GM19324 (cell line): ENCODE data around the gene IFT57.

Experiments
- ATAC-seq: cut with Tn5 transposase; IDR thresholded peaks from one replicate; pipeline ENCODE4 v1.9.1; 2021; ENCODE audit warnings: mild to moderate bottlenecking, moderate library complexity; ENCODE audit not compliant: unreplicated experiment, low FRiP score

Gene IFT57

DNA sequence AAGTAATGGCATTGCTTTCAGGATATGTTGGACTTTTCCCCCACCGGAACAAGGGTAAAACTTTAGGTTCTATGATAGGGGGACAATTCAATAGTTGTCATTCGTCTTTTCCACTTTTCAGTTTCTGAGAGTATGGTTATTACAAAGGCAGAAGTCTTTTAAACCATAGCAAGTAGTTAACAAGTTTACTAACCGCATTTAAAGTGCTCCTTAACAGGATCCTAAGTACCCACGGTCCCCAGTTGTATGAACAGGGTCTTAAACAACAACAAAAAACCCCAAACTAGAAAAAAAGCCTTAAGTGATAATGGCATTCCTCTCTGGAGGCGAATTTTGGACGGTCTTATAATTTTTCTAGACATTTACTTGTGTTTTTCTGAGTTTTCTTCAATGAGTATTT is 831 bp downstream of the IFT57 start:
- no peak for ATAC-seq

DNA sequence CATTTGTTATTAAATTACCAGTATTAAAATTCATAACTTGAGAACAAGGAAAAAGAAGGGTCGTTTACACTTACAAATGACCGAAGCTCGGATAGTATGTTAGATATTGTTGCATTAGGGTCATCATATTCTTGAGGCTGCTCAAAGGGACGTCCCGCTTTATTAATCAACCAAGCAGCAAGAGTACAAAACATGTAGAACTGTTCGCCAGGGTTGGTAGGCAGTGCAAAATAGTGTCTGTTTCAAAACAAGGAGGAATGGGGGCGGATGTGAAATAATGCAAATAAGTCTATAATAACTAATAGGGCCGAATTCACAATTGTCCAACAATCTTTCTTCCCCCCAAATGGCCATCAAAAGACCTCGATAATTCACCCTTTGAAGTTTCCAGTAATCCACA is 2.9 kb downstream of the IFT57 start:
- ATAC-seq = no peak

DNA sequence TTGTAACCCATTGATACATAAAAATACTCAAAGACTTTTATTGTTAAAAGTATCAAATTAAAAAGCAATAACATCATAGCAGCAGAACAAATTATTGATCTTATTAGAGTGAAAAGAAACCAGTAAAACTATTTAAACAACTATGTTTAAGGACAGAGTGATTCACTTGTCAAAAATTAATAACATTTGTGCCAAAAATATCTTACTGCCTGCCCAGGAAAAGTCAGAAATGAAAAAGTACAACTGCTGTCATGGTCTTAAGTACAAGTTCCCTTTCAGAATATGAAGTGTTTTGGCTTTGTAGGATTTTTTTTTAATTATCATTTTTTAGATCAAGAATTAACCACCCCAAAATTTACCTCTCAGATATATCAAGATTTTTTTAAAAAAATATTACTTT is 3.4 kb downstream of the IFT57 start:
- ATAC-seq = no peak

DNA sequence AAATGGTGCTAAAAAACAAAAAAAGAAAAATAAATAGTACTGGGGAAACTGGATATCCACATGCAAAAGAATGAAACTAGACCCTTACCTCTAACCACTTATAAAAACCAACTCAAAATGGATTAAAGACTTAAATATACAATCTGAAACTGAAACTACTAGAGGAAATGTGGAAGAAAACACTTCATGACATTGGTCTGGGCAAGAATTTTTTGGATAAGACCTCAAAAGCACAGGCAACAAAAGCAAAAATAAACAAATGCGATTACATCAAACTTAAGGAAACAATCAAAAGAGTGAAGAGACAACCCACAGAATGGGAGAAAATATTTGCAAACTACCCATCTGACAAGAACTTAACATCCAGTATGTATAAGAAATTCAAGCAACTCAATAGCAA is 6.4 kb downstream of the IFT57 start:
- no peak for ATAC-seq

DNA sequence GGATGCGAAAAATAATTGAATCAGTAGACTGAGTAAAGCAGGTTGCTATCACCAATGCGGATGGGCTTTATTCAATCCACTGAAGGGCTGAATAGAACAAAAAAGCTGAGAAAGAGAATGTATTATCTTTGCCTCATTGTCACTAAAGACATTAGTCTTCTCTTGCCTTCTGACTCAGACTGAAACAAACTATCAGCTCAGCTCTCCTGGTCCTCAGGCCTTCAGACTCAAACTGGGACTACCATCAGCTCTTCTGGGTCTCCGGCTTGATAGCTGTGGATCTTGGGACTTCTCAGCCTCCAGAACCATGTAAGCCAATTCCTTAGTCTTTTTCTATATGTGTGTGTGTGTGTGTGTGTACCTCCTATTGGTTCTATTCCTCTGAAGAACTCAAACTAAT is 12.6 kb downstream of the IFT57 start:
- no peak for ATAC-seq

DNA sequence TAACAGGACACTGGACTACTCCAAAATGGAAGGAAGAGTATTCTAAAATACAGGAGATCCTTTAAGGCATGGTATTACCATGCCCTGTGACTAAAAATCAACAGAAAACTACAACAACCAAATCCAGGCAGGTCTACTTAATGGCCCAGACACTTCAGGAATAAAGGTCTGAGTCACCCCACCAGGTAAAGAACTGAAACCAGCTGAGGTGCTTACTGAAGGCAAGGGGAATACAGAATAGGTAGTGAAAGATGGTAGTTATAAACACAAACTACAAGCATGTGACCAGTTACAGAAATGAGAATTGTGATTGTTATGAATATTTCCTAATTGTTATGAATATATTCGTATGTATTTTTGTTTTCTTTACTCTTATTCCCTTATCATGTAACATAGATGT is 13.4 kb downstream of the IFT57 start:
- peak; percentile 65 for ATAC-seq

DNA sequence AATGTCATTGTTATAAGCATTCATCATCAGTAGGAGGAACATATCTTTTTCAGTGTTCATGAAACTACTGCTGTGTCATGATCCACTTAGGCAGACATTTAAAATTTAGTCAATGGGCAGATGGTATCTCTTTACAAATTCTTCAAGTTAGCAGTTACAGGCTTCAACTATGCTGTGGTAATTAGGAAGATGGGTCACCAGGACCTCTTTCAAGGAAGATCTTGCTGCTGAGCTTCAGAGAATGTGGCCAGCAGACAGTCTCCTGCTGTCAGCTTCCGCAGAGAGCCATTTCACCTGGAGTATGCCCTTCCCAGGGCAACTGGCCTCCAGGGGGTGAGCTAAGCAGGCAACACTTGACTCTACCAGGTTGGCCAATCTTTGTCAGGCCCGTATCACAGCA is 19.4 kb downstream of the IFT57 start:
- ATAC-seq = no peak

DNA sequence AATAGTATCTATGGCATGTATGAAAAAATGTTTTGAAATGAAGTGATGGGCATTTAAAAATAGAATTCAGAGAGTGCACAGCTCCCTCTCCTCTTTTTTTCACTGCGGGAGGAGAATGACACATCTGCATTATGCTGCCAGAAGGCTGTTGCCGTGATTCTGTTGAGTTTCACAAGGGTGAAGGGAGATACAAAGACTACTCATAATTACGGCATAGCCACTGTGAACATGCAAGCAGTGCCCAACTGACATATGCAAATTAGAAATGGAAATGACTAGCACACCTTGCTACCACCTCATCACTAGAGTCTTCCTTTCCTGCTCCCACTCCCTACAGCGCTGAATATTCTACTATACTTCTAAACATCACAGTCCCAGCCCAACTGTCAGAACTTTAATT is 20.1 kb downstream of the IFT57 start:
- ATAC-seq = no peak

DNA sequence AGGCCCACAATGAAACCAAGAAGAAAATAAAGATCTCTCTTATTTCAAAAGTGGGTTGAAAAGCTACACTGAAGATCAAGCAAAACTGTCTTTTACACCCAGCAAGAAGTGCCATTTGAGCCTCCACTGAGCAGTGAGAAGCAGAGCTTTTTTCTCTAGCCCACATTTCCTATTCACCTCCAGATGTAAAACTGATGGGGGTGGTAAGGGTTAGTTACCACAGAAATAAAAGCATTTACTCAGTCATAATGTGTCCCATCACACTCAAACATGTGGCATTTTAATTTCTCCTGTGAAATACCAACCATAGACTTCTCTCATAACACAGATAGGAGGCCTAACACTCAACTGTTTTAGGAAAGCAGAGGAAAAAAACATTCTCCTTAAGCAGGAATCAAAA is 21.0 kb downstream of the IFT57 start:
- no peak for ATAC-seq

DNA sequence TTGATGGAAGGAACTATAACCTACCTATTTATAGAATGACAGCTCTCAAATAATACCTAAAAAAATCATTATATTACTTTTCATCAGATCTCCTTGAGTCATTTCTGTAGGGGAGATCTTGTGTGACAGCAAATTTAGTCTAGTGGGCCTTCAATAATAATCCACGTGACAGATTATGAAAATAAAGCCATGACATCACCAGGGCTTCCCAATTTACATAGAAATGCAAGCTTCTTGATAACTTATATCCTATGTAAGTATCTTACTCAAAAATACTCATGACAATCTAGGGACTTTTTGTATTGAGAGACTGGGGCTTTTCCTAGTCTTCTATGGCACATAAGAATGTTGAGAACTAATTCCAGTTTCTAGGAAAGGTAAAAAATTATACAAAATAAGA is 21.6 kb downstream of the IFT57 start:
- ATAC-seq = no peak

DNA sequence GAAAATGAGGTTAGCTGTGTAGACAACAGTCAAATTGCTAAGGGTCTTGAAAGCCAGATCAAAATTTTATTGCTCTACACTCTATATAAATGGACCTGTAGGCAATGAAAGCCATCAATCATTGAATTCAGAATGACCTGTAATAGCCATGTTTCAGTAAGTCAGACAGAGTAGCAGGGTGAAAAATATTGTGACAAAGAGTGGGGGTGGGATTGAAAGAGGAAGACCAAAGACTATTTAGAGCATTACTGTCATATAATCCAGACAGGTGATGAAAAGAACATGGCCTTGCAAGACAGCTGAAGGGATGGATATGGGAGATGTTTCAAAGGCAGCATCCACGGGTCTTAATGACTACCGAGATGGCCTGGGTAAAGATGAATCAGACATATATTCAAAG is 22.2 kb downstream of the IFT57 start:
- no peak for ATAC-seq

DNA sequence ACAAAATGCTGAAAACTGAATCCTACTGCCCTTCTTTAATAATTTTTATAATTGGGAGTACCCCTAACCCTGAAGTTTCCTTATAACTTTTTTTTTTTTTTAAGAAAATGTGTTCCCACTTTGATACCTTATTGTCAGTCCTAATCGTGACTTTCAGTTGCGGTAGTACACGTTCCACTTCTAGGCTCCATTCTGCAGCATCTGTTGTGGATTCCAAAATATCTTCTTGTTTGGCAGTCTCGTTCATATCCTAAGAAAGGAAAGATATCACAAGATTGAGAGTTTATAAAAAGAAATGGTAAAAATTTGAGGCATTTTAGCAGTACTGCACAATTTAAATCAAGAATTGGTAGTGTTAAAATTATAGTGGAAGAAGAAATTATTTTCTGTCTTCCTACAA is 30.8 kb downstream of the IFT57 start:
- no peak for ATAC-seq

DNA sequence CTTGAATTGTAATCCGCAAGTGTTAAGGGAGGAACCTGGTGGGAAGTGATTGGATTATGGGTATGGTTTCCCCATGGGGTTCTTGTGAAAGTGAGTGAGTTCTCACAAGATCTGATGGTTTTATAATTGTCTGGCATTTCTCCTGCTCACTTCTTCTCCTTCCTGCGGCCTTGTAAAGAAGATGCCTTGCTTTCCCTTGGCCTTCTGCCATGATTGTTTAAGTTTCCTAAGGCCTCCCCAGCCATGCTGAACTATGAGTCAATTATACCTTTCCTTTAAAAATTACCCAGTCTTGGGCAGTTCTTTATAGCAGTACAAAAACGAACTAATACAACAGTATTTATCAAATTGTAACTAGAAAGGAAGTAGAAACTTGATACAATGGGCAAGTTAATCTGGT is 31.9 kb downstream of the IFT57 start:
- no peak for ATAC-seq

DNA sequence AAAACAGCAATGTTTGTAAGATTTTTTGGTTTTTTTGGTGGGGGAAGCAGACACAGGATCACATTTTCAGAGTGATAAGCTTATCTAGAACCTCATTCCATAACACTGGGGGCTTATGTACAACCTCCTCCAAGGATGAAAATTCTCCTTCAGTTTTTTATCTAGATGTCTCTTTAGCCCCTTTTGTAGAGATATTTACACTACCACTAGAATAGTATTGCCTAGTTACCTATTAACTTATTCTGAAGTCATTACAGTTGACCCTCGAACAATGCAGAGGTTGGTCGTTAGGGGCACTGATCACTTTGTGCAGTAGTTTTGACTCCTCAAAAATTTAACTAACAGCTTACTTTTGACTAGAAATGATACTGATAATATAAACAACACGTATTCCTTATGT is 32.8 kb downstream of the IFT57 start:
- no peak for ATAC-seq

DNA sequence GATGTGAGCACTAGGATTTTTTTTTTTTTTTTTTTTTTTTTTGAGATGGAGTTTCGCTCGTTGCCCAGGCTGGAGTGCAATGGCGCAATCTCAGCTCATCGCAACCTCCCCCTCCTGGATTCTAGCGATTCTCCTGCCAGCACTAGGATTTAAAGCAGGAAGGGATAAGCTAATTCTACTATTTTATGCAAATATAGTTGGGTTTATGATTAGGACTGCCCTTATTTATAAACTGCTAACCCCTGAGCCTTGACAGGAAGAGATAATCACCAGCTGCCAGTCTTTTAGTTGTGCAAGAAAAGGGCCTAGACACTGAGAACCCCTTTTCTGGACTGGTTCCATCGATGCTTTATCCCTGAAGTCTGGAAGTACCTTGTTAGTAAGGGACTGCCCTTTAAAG is 36.7 kb downstream of the IFT57 start:
- ATAC-seq = no peak

DNA sequence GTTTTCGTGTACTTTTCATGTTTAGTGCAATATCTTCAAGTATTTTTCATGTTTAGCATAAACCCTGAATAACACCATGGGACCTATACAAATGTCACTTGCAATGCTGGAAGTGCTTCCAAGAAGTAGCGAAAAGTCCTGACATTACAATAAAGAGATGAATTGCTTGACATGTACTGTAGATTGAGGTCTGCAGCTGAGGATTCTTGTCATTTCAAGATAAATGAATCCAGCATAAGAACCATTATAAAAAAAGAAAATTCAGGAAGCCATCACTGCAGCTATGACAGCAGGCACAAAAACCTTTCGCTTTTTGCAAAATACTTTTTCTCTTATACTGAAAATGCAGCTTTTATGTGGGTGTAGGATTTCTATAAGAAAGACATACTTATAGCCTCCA is 37.4 kb downstream of the IFT57 start:
- no peak for ATAC-seq

DNA sequence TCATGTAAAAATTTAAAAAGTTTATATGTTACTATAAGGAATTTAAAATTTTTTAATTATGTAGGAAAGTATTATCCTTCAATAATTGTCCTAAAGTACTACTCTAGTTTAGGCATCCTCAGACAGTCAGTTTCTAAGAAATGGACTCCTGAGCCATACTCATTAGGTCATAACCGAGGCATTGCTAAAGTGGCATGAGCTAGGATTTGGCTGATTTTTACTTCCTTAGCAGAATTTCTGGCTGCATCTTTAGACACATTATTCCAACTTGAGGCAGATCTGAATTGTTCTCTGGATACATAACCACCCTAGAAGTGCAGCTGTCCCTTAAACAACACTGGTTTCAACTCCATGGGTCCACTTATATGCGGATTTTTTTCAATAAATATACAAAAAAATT is 38.3 kb downstream of the IFT57 start:
- ATAC-seq = no peak

DNA sequence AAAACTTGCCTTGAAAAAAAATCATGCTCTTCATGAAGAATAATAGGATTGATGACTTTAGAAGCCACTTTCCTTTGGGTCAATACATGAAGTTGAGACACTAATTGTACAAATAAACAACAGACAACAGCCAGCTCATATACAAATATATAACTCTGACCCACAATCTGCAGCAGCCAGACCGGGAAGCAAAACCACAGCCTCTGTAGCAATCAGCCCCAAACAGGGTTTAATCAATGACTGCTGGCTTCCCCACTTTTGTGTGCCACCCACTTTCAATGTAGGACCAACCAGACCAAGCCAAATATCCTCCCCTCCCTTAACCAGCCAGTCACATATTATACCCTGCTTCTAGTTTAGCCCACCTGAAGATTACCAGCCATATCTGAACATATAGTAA is 39.0 kb downstream of the IFT57 start:
- ATAC-seq = no peak

DNA sequence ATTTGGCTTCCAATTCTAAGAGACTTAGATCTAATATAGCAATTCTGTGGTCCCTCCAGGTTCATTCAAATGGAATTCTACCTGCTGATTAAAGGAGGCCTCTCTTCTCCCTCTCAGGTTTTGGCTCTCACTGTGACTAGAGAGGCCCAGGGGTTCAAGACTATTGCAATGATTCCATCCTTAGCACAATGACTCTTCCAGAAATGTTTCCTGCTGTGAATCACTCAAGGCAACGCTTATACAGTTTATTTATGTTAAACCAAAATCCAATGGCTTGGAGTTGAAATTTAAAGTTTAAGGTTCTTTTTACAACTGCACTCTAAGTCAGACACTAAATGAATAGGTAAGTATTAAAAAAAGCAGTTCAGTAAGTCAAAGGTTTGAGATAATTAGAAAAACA is 39.9 kb downstream of the IFT57 start:
- no peak for ATAC-seq

DNA sequence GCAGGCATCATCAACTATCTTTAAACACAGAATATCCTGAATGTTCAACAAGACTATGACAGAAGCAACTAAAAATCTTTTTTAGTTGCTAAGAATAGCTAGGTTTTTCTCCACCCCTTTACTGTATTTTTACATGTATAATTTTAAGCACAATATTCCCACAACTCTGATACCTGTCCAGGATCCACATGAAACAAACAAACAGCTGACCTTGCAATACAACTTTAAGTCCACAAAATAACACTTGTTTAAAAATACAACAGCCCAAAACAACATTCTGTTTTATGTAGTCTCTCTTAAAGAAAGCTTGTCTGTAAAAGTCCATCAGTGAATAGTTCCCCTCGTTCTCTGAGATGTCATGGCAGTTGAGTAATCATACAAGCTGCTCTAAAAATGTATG is 41.1 kb downstream of the IFT57 start:
- ATAC-seq = no peak

DNA sequence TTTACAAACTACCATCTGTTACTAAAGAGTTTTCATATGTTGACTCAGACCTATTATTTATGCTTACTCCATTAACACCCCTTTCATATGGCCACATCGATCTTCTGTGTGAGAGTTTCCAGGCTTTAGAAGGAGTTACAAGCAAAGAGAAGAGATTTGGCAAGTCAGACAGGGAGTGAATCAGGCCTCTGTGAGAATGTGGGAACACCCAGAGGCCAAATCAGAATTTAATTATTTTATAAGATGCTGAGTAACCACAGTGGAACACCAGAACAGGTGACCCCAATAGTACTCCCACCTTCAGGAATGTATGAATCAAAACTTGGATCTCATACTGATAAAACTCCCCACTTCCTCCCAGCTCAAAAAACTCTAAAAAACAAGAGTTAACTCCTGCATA is 42.0 kb downstream of the IFT57 start:
- no peak for ATAC-seq

DNA sequence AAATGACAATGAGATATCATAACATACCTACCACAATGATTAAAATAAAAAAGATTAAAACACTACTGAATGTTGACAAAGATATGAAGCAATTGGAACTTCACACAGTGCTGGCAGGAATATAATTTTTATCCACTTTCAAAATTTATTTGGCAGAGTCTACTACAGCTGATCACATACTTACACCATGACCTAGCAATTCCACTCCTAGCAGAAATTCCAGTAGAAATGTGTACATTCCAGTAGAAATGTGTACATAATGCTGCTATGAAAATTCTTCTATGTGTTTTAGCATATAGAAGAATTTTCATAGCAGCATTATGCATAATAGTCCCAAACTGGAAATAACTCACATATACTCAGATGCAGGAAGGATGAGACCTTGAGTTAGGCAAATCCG is 43.5 kb downstream of the IFT57 start:
- no peak for ATAC-seq

DNA sequence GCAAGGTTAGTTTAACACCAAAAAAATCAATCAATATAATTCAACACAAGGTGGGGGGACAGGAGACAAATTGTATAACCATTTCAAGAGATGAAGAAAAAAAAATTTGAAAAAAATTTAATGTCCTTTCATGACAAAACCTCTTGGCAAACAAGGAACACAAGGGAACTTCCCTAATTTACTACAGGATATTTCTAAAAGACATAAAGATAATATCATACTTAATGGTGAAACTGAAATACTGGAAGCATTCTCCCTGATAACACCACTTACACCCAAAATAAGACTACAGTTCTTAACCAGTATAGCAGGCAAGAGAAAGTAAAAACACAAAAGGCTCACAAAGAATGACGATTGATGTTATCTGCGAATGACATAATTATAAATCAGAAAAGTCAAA is 44.7 kb downstream of the IFT57 start:
- no peak for ATAC-seq

DNA sequence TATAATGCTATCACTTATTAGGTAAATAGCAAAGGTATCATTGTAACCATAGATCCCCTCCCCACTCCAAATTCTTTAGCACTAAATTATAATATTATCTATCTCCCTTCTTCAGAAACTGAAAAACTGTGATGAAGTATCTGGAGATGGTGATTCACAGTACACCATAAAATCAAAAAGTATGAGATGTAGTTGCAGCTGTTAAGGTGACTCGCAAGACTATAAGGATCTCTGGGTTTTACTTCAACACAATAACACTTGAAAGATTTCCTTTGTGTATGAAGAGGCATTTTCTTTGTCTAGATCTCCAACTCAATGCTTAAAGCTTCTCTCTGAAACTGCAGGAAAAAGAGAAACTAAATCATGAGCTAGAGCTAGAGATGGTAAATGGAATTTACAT is 46.9 kb downstream of the IFT57 start:
- no peak for ATAC-seq
